ENCODE data around the gene PTPRM.
A peak's percentile ranks its signal among the peaks of the same experiment; 100 is the strongest.

Gene PTPRM

GRCh38 chr18:7812431-7813063 lies 245.4 kb downstream of the PTPRM start:
- DNase-seq = peak; percentile 76

- no peak for DNase-seq
Measured at GRCh38 chr18:7813131-7813530, 246.0 kb downstream of the PTPRM start.

DNA sequence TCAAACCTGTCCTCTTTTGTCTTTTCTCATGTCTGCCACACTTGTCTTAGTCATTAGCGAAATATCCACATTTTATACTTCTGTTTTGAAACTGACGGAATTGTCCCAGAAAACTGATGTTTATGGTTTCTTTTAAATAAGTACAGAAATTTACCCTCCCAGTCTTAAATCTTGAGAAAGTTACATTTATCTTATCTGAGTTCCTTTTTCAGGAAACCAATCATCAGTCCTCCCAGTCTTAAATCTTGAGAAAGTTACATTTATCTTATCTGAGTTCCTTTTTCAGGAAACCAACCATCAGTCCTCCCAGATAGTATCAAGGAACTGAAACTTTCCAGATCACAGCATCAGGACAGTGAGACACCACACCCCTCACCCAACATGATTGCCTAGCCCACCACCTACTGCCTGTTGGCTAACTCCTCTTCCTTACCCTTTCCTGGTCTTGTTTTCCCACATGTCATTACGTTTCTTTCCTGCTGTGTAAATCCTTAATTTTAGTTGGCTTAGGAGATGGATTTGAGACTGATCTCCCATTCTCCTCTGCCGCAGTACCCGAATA lies 247.7 kb downstream of the PTPRM start:
- no peak for DNase-seq

GRCh38 chr18:7815787-7816186 lies 248.7 kb downstream of the PTPRM start:
- DNase-seq = no peak

DNA sequence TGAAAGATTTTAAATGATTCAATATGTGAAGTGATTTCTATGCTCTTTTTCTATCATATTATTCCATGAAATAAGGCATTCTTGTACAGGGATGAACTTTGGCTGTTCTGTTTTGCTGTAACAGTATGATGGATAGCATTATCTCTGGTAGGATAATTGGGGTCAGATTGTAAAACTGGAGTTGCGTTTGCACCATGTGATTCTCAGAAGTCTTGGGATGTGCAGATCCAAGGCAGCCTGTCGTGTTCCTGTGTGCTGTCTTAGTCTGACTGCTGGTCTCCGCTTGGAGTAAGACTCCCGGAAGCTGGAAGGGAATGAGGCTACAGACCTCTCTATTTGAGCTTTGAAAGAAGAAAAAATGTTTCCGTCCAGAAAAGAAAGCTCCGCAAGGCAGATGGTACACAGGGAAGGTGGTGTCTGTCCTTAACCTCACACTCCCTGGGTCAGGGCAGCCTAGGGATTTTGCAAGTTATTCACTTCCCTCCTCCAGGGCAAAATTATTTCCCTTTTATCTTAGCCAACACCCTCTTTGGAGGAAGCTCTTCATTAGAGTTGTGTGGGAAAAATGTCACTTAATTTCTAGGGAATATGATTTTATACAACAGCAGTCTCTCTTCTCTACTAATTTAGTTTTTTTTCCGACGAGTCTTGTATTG lies 250.6 kb downstream of the PTPRM start:
- DNase-seq = no peak

- DNase-seq = no peak
Measured at GRCh38 chr18:7821784-7822183, 254.7 kb downstream of the PTPRM start.

- DNase-seq = no peak
Measured at GRCh38 chr18:7822435-7823331, 255.6 kb downstream of the PTPRM start.

GRCh38 chr18:7824970-7825369 lies 257.9 kb downstream of the PTPRM start:
- no peak for DNase-seq

DNA sequence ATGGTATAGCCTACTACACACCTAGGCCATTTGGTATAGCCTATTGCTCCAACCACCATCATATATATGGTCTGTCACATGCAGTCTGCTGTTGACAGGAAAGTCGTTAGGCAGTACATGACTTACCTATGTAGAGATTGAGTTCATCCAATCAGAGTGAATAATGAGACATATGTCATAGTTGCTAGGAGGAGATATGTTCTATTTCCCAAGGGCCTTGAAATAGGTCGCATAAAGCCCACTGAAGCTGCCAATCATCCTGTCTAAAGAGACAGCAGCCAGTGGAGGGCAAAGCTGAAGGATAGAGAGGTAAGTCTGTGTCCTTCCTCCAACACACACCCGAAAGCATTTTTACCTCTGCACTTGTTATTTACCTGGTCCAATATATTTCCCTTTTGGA lies 263.4 kb downstream of the PTPRM start:
- no peak for DNase-seq

GRCh38 chr18:7839548-7839947 lies 272.4 kb downstream of the PTPRM start:
- no peak for DNase-seq

GRCh38 chr18:7840411-7840810 lies 273.3 kb downstream of the PTPRM start:
- no peak for DNase-seq

DNA sequence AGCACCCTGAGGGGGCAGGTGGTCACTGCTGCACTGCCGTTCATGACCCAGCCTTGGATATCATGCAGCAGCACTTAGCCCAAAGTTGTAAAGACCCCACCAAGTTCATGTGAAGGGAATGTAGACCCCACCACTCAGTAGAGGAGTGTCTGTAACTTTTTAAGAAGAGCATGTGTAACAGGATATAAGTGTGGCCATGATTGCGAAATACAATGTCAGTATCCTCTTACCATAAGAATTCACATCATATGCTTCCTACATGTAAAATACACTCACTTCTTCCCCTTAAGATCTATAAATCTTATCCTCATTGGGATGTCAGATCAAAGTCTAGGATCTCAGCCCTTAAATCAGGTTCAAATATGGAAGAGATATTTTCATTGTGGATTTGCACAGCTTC lies 276.9 kb downstream of the PTPRM start:
- no peak for DNase-seq

DNA sequence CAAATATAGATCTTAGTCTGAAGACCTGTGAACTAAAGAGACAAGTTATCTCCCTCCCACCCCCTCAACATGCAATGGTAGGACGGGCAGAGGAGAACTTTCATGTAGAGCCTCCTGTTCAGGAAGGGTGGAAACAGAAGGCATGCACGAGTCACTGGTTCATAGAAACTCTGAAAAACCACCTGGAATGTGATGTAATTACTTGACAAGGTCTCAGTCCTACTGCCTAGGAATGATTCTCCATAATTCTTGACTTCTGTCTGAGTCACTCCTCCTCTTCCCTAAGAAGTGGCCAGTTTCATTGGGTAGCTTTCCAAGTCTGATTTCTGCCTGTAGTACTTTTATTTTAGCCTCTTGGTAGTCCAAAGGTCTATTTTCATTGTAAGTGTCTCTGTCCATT lies 277.3 kb downstream of the PTPRM start:
- peak; percentile 14 for DNase-seq

DNA sequence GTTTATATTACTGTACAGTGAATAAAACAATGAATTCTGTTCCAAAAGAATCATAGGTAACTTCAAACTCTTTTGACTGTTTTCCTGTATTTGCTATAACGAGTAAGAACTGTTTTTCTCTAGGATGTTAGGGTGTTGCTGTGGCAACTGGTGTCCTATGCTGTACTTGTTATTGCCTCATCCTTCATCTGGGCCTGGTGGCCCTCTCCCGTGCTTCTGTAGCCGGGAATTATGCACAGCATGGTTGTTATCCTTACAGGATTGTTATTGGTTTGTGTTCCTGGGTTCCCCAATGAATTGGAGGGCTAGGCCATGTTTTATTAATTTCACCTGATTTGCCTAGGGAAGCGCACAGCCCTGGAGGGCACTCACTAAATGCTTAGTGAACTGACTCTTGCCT lies 279.2 kb downstream of the PTPRM start:
- no peak for DNase-seq

GRCh38 chr18:7847357-7848053 lies 280.4 kb downstream of the PTPRM start:
- no peak for DNase-seq

DNA sequence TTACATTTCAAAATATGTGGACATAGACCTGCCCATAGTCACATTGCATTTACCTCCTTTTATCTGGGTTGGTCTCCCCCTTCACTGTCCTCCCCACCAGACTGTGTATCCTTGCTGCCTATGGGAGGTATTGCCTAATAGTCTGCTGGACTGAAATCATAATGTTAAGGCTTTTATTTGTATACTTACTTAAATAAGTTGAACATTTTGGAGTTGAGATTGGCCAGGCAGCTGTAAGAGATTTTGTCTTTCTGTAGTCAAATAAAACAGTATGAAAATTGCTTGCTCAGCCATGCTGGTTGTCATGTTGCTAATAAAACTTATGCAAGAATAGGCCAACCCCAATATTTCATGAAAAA lies 280.9 kb downstream of the PTPRM start:
- DNase-seq = no peak

GRCh38 chr18:7850446-7850845 lies 283.3 kb downstream of the PTPRM start:
- DNase-seq = no peak

GRCh38 chr18:7855028-7855427 lies 287.9 kb downstream of the PTPRM start:
- DNase-seq = no peak

- no peak for DNase-seq
Measured at GRCh38 chr18:7855671-7856070, 288.6 kb downstream of the PTPRM start.

- peak; percentile 59 for DNase-seq
Measured at GRCh38 chr18:7856116-7856515, 289.0 kb downstream of the PTPRM start.

GRCh38 chr18:7856733-7857132 lies 289.6 kb downstream of the PTPRM start:
- peak; percentile 88 for DNase-seq

- no peak for DNase-seq
Measured at GRCh38 chr18:7857562-7857961, 290.4 kb downstream of the PTPRM start.

DNA sequence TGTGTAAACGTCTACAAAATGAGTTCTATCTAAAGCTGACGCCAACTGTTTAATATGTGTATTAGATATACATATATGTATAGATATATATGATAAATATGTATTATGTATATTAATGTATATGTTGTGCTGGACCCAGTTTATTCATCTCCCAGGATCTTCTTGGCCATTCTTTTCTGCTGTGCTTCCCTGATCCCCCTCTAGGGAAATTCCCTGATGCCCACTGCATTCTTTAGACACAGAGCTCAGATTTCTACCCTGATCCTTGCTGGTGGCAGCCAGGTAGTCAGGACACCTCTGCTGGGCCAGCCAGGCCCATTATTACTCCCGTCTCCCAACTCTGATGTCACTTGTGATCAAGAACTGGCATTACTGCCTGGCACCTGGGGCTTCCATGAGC lies 292.0 kb downstream of the PTPRM start:
- DNase-seq = no peak

Data from NCI-H226 (cell line).